Stimulated activated CD4-positive, alpha-beta T cell treated with anti-CD3 and anti-CD28 coated beads, Interleukin-1b, Interleukin-23, amount 100 ng/mL, for 24 hours (primary cell): Measurements from ENCODE around the gene DAZL.

Experiments
- DNase-seq, 4 experiments: peaks; one replicate each; pipeline ENCODE4 v3.0.0-alpha.2; 2020; ENCODE audit warnings: low read depth in 4 of 4, low spot score in 1 of 4

DAZL gene

DNA sequence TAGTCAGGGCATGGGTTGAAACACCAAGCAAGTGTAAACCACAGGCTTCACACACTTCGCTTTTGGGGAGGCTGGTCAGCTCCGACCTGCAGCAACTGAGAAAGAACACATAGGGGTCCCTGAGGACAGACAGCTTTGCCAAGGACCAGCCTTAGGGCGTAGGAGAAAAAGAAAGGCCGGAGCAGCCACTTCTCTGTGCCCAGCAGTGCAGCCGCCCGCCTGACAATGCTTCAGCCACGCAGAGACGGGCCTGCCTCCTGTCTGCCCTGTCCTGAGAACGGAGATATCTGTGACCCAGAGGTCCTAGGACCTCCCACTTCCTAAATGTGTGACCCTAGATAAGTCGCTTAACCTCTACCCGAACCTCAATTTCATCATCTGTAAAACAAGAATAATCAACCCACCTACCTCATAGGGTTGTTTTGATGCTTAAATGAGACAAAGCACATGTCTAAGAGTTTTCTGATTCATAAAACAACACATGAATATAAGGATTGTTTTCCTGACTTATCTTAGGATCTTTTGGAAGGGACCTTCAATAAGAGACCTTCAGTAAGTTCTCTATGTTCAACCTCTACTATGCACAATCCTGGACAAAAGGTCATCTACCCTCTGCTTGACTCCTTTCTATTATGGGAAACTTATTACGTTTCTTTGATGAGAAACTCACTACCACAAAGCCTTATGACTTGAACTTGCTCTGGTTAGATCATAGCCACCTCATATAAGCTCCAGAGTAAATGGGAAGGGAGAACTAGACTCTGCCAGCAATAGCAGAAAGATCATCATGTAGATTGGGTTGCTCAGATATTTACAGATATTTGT lies 58.8 kb downstream of the DAZL start:
- no peak for DNase-seq

DNA sequence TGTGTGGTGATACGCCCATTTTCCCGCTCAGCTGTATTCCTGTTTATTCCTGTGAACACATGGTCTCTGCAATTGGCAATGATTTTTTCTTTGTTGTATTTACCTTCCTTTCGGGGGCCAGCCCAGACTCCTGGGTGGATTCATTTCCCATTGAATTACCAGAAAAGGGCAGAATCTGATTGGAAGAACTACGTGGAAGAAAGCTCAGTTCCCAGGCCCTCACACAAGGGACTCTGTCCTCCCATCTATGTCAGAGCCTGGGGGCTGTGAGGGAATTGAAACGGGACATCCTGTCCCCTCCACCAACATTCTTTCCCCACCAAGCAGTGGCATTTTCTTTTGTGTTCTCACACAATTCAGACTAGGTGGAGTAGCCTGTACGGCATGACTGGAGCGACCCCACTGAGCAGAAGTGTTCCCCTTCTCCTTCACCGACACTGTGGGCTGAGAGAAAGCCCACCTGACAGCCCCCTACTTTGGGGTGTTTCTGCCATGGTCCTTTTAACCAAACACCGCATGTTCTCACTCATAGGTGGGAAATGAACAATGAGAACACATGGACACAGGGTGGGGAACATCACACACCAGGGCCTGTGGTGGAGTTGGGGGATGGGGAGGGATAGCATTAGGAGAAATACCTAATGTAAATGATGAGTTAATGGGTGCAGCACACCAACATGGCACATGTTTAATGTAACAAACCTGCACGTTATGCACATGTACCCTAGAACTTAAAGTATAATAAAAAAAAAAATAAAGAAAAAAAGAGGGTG lies 59.6 kb downstream of the DAZL start:
- DNase-seq, result no peak

DNA sequence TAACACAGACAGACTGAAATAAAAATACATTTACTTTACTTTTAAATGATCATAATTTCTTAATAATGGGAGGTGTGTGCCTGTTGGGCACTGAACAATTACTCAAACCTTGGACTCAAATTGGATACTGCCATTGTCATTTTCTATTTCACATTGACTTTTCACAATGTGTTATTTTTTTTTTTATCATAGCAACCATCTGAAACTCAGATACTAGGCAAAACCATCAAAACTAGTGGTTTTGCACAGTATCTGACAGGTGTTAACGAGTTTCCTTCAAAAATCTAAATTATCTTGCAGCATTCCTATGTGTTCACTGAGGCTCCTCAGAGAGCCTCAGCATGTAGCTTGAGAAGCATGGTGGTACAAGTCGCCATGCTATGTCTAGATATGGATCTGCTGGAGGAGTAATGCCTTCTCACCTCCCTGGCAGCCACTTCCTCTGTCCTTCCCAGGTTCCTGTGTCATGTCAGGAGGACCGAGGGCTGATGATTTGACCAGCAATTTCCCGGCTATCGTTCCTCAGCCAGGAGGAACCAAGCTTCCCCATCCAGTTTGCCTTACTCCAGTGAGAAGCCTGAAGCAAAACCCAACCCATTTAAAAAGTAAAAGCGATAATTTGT lies 61.9 kb downstream of the DAZL start:
- no peak for DNase-seq

DNA sequence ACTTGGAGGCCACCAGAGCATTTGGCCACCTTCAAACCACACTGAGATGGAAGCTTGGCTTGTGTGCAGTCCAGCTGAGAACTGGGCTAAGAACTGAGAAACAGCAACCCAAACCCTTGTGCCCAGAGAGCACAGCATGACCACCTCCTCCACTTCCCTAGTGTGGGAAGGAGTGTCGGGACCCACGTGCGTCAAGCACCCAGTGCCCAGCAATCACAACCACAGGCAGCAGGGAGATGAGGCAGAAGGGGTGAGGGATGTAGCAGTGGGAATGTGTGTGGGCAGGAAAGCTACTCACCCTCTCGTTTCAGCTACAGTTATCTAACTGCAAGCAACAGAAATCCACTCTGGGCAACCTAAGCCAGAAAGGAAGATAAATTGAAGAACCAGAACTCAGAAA lies 66.7 kb downstream of the DAZL start:
- DNase-seq, result no peak

DNA sequence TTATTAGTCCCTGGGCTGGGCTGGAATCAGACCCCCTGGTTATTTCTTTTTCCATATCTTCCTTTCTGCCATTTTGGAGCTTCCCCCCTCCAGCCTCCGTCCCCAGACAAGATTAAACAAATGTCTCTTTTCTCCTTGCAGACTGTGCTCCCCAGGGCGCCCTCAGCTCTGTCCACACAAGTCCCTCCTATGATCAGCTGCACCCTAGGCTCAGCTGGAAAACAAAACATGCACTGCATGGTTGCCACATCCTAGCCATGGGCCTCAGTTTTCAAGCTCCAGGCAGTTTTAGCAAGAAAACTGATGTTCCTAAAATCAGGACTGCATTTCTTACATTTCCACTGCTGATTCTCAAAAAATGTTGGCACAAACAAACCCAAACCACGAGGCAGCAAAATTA lies 68.2 kb downstream of the DAZL start:
- DNase-seq, result no peak
